ACC112 (cell line): ENCODE measurements around the gene SELENOH.
"Not testable (repeated sequence)": the region's sequence is repeated elsewhere in the genome, so short reads cannot be mapped to it uniquely, and the experiment has no call there.

Experiments
- H2AFZ ChIP-seq: fragments of 200-600 bp; sonication (generic); one replicate; pipeline ENCODE4 v1.6.0; 2017; ENCODE audit warnings: antibody characterized with exemption, low read length; ENCODE audit not compliant: unreplicated experiment
- H3K27ac ChIP-seq: fragments of 200-600 bp; sonication (generic); 2 replicates; pipeline ENCODE4 v1.5.1; 2014; ENCODE audit warnings: low read depth, mild to moderate bottlenecking, antibody characterized with exemption, low read length, moderate library complexity
- H3K27me3 ChIP-seq: fragments of 200-600 bp; sonication (generic); 2 replicates; pipeline ENCODE4 v1.6.1; 2014; ENCODE audit warnings: mild to moderate bottlenecking, antibody characterized with exemption, low read length, moderate library complexity, mixed read lengths; ENCODE audit not compliant: insufficient read depth
- H3K36me3 ChIP-seq: fragments of 200-600 bp; sonication (generic); 2 replicates; pipeline ENCODE4 v1.6.1; 2016; ENCODE audit warnings: mild to moderate bottlenecking, antibody characterized with exemption, low read length, moderate library complexity, mixed read lengths; ENCODE audit not compliant: insufficient read depth
- H3K4me1 ChIP-seq: fragments of 200-600 bp; sonication (generic); one replicate; pipeline ENCODE4 v1.6.1; 2016; ENCODE audit warnings: low read length, mixed read lengths; ENCODE audit not compliant: insufficient read depth, unreplicated experiment, control insufficient read depth
- H3K4me3 ChIP-seq: fragments of 200-600 bp; sonication (generic); 2 replicates; pipeline ENCODE4 v1.5.1; 2014; ENCODE audit warnings: mild to moderate bottlenecking, low read depth, low read length
- H3K79me2 ChIP-seq: fragments of 200-600 bp; sonication (generic); one replicate; pipeline ENCODE4 v1.6.0; 2016; ENCODE audit warnings: low read length; ENCODE audit not compliant: control insufficient read depth, unreplicated experiment, insufficient read depth

The SELENOH gene, protein sequence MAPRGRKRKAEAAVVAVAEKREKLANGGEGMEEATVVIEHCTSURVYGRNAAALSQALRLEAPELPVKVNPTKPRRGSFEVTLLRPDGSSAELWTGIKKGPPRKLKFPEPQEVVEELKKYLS

DNA sequence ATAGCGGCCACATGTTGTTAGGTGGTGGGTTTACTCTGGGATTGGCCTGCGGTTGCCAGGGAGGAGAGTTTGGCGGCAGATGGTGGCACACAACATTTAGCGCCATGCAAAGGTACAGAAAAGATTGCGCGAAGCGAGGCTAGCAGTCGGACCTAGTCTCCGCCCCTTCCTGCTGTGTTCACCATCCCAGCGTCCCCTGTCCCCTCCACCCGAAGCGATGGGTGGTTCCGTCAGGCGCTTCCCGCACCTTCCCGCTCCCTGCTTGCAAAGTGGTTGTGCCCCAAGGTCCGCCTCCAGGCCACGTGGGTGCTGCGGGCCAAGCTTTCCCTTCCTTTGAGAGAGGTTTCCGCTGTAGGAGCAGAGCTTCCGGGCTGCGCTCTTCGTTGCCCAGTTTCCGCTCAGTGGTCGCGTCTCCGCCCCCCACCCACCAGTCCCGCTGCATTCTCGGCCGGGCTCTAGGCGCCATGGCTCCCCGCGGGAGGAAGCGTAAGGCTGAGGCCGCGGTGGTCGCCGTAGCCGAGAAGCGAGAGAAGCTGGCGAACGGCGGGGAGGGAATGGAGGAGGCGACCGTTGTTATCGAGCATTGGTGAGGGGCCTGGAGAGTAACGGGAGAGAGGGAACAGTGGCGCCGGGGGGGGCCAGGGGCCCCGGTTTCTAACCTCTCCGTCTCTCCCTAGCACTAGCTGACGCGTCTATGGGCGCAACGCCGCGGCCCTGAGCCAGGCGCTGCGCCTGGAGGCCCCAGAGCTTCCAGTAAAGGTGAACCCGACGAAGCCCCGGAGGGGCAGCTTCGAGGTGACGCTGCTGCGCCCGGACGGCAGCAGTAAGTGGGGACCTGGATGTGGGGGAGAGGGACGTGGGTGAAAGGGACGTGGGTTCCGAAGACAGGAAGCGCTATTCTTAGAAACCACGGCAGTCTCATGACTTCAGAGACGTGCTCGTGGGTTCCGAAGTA is at the start of gene SELENOH:
TSS of gene SELENOH (plus strand) at position 360 of the 955 bp plus-strand sequence. CDS start at position 465, 105 bp downstream.
- H3K4me1 ChIP-seq = peaks cover 13% of the 10 kb centered on the region
- H3K79me2 ChIP-seq = peaks cover 14% of the 10 kb centered on the region
- peak within 1 kb of the TSS; percentile 95 for H2AFZ ChIP-seq
- peaks cover 10% of the 10 kb centered on the region; the same call in 1 of the 2 replicates for H3K36me3 ChIP-seq
- peak within 1 kb of the TSS; percentile 72 for H3K27ac ChIP-seq
- H3K27me3 ChIP-seq = no peaks in the 10 kb centered on the region
- H3K4me3 ChIP-seq = peak within 1 kb of the TSS; percentile 95

DNA sequence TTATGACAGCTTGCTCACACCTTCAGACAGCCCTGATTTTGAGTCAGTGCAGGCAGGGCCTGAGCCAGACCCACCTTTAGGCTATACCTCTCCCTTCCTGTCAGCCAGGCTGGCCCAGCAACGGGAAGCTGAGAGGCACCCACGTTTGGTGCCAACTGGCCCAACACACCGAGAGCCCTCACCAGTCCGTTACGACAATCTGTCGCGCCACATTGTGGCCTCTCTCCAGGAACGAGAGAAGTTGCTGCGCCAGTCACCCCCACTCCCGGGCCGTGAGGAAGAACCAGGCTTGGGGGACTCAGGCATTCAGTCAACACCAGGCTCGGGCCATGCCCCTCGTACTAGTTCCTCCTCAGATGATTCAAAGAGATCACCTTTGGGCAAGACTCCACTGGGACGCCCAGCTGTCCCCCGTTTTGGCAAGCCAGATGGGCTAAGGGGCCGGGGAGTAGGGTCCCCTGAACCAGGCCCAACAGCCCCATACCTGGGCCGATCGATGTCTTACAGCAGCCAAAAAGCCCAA is 42.4 kb upstream of the SELENOH start:
- Histone ChIP-seq H3K79me2 (no peaks in the 10 kb centered on the region), H3K36me3 (peaks cover 25% of the 10 kb centered on the region; the same call in 1 of the 2 replicates), H3K27ac (no peak overlapping the region)

DNA sequence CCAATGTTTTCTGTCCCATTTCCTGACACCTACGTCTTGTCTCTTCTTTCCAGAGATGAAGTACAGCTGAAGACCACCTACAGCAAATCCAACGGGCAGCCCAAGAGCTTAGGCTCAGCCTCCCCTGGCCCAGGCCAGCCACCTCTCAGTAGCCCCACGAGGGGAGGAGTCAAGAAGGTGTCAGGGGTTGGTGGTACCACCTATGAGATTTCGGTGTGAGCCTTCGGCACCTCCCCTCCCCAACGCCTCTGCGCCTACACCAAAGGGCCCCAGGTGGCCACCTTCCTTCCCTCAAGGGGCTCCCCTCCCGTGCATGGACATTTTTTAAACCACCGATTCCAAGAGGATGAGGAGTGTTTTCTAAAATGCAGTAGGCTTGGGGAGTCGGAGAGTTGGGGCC is 41.5 kb upstream of the SELENOH start:
- peaks cover 30% of the 10 kb centered on the region for H3K36me3 ChIP-seq
- no peaks in the 10 kb centered on the region for H3K27me3 ChIP-seq
- no peak overlapping the region for H2AFZ ChIP-seq
- H3K27ac ChIP-seq = no peak overlapping the region
- H3K4me1 ChIP-seq = no peaks in the 10 kb centered on the region
- H3K4me3 ChIP-seq = no peak overlapping the region
- H3K79me2 ChIP-seq = no peaks in the 10 kb centered on the region

More for the DNA sequence above, 42.4 kb upstream of the SELENOH start:
- Histone ChIP-seq H3K27me3 (no peaks in the 10 kb centered on the region), H3K4me3 (no peak overlapping the region), H3K4me1 (no peaks in the 10 kb centered on the region), H2AFZ (no peak overlapping the region)

DNA sequence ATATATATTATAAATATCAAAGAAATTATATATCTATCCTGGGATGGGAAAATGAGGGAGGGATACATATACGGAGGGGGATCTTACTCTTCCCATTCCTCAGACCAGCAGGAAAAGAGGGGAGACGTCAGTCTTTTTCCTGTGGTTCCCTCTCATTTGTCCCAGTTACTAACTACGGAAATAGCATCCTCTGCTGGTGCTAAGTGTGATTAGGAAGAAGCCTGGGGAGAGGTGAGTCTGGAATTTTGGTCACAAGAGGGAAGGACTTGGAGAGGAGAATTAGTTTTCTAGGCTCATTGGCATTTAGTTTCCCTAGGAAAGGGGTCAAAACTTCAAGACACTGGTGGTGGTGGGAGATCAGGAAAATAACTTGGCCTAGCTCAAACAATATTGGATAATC is 40.9 kb upstream of the SELENOH start:
- no peaks in the 10 kb centered on the region for H3K4me1 ChIP-seq
- no peak overlapping the region for H3K27ac ChIP-seq
- H3K79me2 ChIP-seq = no peaks in the 10 kb centered on the region
- no peaks in the 10 kb centered on the region for H3K27me3 ChIP-seq
- peaks cover 31% of the 10 kb centered on the region for H3K36me3 ChIP-seq
- no peak overlapping the region for H2AFZ ChIP-seq
- no peak overlapping the region for H3K4me3 ChIP-seq

DNA sequence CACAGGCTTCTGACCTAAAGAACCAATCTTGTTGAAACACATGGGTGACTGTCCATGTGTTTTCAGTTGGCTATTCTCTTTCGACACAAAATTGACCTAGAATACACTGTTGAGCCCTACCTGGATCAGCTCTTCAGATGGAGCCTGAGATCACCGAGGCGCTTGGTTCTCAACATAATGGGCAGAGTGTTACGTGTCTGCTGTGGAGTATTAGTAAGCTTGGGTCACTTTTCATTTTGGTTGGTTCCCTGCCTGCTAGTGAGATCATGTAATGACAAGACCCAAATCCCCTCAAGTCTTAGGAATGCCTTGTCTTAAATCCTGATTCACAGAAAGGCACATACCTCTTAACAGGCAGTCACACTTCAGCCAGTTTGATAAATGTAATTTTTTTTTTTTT is 38.0 kb upstream of the SELENOH start:
- H2AFZ ChIP-seq = no peak overlapping the region
- H3K79me2 ChIP-seq = no peaks in the 10 kb centered on the region
- no peaks in the 10 kb centered on the region for H3K27me3 ChIP-seq
- H3K27ac ChIP-seq = no peak overlapping the region
- peaks cover 22% of the 10 kb centered on the region for H3K36me3 ChIP-seq
- no peaks in the 10 kb centered on the region for H3K4me1 ChIP-seq
- H3K4me3 ChIP-seq = no peak overlapping the region

DNA sequence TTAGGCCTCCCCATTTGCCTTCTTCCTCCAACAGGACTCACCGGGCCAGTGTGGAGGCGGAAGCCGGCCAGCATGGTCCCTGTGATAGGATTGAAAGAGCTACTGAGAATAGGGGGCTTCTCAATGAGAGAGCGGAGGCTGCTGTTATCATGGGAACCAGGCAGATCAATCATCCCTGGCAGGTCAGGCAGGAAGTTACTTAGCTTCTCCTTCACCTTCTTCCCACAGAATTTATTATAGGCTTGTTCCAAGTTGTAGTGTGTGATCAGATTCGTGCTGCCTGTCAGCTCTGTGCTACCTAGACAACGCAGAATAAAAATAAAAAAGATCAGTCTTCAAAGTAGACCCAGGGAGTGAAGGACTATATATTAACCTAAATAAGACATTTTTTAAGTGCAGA is 36.4 kb upstream of the SELENOH start:
- Histone ChIP-seq H3K27ac (no peak overlapping the region), H3K79me2 (peaks cover 3% of the 10 kb centered on the region), H3K4me3 (no peak overlapping the region), H3K27me3 (no peaks in the 10 kb centered on the region), H3K36me3 (peaks cover 18% of the 10 kb centered on the region), H3K4me1 (no peaks in the 10 kb centered on the region), H2AFZ (no peak overlapping the region)

DNA sequence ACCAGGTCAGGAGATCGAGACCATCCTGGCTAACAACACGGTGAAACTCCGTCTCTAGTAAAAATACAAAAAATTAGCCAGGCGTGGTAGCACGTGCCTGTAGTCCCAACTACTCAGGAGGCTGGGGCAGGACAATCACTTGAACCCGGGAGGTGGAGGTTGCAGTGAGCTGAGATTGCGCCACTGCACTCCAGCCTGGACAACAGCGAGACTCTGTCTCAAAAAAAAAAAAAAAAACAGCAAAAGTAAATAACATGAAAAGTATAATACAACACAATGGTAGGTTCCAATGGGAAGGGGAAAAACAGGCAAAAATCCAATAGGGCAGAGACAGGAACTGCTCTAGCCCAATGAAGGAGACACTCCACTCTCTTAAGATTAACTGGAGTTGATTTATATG is 35.9 kb upstream of the SELENOH start:
- H3K4me3 ChIP-seq, H3K27me3 ChIP-seq, H3K4me1 ChIP-seq, H2AFZ ChIP-seq, H3K27ac ChIP-seq, H3K79me2 ChIP-seq: not testable (repeated sequence)
- peaks cover 18% of the 10 kb centered on the region for H3K36me3 ChIP-seq

DNA sequence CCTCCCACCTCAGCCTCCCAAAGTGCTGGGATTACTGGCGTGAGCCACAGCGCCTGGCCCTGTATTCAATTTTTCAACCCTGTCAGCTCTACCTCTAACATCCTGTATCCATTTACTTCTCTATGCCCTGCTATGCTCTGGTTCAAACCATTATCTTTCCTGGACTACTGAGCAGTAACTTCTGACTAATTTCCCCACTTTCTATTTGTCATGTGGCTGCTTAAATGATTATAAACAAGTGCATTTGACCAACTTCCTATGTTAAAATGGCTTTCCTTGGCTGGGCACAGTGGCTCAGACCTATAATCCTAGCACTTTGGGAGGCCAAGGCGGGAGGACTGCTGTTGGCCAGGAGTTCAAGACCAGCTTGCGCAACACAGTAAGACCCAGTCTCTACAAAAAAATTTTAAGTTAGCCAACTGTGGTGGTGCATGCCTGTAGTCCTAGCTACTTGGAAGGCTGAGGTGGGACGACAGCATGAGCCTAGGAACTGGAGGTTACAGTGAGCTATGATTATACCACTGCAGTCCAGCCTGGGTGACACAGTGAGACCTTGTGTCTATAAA is 31.4 kb upstream of the SELENOH start:
- Histone ChIP-seq H3K79me2 (peaks cover 38% of the 10 kb centered on the region), H3K27ac (no peak overlapping the region), H2AFZ (no peak overlapping the region), H3K4me3 (no peak overlapping the region), H3K36me3 (peaks cover under 1% of the 10 kb centered on the region), H3K27me3 (no peaks in the 10 kb centered on the region), H3K4me1 (peaks cover 13% of the 10 kb centered on the region)

DNA sequence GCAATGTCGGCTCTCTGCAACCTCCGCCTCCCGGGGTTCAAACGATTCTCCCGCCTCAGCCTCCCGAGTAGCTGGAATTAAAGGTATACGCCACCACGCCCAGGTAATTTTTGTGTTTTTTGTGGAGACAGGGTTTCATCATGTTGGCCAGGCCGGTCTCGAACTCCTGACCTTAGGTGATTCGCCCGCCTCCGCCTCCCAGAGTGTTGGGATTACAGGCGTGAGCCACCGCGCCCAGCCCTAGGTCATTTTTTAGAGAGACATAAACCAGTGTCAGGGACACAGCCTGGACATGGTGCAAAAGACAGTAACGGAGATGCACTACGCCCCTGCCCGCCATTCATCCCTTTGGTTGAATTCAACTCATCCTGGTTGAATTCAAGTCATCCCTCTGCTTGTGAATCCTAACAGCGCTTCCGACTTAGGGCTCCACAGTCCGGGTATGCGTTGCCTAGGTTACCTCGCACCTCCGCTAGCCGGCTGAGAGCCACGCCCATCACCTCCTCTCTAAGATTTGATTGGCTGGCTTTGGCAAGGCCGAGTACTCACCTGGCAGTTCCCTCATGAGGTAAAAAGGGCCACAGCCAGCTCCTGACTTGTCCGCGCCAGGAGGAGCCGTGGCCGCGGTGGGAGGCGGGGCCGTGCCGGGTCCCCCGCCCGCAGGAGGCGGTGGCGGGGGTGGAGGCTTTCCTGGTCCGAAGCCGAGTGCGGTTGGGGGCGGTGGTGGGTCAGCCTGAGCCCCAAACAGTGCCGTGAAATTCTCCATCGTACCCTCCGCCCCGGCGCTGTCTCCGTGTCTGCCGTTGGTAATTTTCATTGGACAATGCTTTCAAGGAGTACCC is 29.7 kb upstream of the SELENOH start, which contains the start of gene MED19:
TSS of gene MED19 (minus strand) at position 802 of the 842 bp plus-strand sequence. CDS start at position 766, 36 bp downstream.
- Histone ChIP-seq H3K27ac (peak within 1 kb of the TSS; percentile 80), H3K4me3 (peak within 1 kb of the TSS; percentile 100), H3K36me3 (no peaks in the 10 kb centered on the region), H3K27me3 (no peaks in the 10 kb centered on the region), H3K79me2 (peaks cover 41% of the 10 kb centered on the region), H3K4me1 (peaks cover 13% of the 10 kb centered on the region), H2AFZ (peak within 1 kb of the TSS; percentile 87)
